A204.1 (cell line): ENCODE measurements around the gene ARHGEF10L.

Experiments
- FAIRE-seq: peaks from 2 replicates; lab custom pipeline; 2012; peaks lifted over from hg19 to GRCh38; lab: Jason Lieb, UNC

The ARHGEF10L gene

DNA sequence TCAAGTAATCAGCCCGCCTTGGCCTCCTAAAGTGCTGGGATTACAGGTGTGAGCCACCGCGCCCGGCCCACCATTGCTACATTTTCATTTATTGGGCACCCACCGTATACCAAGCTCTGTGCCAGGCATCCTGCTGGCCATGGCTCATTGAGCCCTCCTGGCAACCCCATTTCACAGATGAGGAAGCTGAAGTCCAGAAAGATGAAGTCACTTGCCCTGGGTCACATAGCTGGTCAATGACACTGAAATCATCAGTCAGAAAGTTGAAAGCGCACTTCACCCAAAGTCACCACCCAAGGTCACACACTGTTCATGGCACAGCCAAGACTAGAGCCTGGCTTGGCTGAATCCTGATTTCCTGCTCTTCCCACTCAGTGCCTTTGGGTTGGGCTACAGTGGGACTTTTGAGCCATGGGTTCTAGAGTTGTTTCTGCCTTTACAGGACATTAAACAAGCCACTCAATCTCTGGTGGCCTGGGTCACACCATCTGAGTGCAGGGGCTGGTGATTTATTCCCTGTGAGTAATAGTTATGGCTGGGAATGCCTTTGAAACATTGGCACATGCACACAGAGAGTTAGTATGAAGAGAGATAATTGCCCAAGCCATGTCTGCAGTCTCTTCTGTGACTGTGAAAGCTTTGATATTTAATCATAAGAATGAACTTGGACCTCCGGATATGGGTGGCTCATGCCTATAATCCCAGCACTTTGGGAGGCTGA lies 16.0 kb upstream of the ARHGEF10L start:
- FAIRE-seq, result no peak

DNA sequence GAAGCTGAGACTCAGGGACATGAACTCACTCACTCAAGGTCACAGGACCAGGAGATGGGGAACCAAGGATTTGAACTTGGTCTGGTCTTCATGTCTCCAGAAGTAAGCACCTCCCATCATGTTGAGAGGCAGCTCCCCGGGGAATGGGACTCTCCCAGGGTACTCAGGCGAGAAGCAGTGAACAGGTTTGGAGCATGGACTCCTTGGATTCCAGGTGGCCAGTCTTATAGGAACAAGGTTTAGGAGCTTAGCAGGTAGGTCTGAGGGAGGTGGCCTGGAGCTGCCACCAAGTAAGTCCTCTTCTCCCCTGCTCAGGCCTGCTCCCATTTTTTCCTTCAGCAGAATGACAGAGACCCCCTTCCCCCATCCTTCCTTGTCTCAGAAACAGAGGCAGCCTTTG lies 14.9 kb upstream of the ARHGEF10L start:
- no peak for FAIRE-seq

DNA sequence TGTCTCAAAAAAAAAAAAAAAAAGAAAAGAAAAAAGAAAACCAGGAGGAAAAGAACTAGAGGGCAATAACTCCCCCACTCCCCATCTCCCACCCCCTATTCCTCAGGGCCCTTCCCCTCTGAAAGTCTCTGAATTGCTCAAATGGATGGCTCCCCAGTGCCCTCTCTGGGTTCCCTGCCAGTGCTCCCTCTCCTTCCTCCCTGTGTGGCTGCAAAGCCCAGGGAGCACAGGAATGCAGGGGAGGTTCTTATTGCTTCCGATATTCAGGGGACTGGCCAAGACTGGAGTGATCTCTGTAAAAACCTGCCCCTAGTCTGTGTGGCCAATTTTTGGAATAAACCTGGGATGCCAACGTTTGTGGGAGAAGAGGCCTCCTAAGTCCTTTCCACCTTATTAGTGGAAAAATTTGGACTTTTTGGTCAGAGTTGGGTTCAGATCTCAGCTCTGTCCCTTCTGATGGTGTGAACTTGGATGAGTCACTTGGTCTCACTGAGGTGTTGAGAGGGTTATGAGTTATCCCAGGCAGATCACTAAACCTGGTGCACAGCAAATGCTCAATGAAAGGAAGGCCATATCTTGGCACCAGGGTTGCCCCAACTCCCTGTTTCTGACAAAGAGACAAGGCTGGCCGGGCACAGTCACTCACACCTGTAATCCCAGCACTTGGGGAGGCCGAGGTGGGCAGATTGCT lies 13.4 kb upstream of the ARHGEF10L start:
- FAIRE-seq, result no peak

DNA sequence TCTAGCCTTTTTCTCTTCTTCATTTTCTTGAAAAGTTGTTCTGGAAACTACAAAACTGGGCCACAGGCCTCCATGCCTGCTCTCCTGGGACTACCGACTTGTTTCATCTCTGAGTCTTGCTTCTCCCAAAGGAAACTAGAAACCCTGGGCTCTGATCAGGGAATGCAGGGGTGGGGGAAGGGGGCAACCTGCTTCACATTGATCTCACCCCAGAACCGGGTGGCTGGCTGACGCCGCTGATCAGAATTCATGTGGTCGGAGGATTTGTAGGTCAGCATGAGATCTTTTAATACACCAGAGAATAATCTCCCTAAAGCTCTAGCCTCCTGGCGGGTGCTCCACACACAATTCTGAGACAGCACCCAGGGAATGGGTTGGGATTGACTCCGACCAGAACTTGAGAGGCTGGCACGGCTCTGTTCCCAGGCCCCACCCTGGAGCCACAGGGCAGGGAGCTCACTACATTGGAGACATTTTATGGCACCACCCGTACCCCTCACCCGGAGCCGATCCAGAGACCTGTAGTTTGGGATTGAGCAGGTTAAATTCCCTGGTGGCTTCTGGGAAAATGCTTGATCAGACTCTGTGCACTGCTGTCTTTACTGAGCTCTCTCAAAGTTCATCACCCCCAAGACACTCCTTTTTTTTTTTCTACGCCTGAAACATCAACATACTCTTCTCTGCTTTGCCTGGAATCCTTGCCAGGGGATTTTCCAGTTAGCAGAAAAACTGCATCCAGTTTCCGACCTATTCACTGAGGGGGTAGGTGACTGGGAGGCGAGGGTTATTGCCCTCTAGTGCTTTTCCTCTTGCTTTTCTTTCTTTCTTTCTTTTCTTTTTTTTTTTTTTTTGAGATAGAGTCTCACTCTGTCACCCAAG lies 12.2 kb upstream of the ARHGEF10L start:
- FAIRE-seq, result no peak

DNA sequence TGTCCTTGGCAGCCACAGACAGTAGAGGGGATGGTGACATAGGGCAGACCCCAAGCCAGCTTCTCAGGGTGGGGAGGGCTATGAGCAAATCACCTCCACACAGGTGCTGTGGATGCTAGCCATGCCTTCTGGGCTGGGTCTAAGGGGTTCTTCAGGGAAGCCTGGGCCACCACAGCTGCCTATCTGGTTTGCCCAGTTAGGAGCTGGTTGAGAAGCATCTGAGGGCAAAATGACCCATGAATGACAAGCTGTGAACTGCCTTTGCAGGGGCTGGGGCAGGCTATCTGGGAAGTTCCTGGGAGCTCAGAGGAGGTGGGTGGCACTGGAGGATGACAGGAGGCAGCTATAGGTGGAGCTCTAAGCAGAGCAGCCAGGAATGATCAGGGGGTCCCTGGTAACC lies 10.1 kb upstream of the ARHGEF10L start:
- FAIRE-seq, result no peak

DNA sequence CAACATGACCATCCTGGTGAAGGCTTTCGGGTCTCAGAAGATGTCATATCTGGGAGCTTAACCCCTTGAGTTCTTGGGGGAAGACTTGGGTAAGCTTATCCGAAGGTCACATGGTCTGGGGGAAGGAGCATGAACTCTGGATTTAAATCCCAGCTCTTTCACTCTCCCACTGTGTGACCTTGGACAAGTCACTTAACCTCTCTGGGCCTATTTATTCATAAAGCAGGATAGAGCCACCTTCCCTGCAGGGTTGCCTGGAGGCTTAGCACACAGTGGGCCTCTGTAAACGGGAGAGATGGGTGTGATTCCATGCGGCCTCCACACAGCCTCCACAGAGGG lies 8.2 kb upstream of the ARHGEF10L start:
- FAIRE-seq, result no peak

DNA sequence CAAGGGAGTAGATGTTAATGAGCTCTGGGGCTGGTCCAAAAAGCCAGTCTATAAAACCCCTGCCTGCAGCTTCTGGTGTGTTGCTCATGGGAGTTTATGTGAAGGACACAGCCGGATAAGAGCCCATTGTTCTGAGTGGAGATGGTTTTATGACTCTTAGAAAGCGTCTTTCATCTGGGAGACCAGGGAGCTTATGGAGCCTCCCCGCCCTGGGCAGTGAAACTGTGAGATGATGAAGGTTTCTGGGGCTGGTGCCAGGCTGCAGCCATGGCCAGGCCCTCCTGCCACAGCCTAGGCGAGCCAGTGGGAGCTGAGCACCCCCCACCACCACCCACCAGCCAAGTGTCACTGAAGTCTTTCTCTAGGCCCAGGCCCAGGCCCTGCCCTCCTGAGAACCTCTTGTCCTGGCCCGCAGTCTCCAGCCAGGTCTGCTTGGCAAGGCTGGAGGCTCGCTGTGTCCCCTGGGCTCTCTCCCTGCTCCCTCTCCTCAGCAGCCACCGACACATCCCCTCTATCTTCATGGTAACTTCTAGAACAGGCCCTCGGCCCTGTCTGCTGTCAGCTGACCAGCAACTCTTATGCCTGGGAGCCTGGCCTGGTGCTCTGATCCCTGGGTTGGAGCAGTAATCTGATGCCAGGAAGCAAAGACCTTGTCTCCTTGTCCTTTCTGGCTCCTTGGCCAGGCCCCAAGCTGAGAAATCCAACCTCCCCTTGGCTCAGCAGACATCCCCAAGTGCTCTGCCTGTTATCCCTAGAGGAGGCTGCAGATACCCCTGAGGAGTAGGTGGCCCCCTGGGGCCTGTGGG lies 7.6 kb upstream of the ARHGEF10L start:
- no peak for FAIRE-seq

DNA sequence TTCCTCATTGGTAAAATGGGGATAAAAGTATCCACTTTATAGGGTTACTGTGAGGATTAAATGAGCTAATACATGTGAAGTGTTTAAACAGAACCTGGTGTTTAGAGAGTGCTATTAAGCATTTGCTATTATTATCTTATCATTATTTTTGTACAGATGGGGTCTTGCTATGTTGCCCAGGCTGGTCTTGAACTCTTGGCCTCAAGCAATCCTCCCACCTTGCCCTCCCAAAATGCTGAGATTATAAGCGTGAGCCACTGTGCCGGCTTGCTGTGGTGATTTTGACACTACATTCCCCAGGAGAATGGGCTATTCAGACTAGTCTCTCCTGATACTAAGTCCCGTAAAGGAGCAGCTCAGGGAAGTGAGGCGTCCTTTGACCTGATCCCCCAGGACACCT lies 6.3 kb upstream of the ARHGEF10L start:
- FAIRE-seq, result no peak

DNA sequence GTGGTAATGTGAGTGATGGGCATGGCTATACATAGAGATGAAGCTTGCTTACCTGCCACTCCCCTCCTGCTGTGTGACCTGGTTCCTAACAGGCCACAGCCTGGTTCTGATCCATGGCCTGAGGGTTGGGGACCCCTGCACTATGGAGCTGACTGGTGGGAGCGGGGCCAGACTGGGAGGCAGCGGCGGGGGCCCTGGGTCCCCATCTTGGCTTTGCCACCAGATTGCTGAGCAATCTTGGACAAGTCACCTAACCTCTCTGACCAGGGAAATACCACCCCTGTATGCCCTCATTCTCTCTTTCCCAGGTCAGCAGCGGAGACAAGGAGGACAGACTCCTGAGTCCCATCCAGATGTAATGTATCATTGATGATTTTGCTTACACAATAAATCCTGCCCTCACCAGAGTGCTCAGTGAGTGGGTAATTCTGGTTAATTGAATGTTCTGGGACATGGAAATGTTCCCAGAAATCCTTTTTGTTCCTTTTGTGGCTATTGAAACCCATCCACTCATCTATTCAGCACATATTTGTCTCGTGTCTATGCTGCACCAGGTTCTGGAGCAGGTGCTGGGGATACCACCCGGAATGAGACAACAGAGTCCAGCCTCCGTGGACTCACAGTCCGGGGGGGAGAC lies 4.1 kb upstream of the ARHGEF10L start:
- FAIRE-seq, result no peak

DNA sequence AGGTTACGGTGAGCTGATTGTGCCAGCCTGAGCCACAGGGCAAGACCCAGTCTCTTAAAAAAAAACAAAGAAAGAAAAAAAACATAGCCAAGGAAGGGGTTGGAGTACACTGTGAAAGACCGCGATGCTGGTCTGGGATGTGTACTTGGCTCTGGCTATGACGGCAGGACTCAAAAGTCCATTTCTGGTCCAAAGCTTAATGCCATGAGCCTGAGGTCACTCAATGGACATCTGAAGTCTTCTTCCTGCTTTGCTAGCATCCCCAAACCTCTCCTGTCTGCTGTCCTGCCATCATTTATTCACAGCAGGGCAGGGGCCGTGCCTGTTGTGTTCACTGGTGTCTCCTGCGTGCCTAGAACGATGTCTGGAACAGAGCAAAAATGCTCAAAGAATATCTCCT lies 1.5 kb upstream of the ARHGEF10L start:
- FAIRE-seq, result no peak

DNA sequence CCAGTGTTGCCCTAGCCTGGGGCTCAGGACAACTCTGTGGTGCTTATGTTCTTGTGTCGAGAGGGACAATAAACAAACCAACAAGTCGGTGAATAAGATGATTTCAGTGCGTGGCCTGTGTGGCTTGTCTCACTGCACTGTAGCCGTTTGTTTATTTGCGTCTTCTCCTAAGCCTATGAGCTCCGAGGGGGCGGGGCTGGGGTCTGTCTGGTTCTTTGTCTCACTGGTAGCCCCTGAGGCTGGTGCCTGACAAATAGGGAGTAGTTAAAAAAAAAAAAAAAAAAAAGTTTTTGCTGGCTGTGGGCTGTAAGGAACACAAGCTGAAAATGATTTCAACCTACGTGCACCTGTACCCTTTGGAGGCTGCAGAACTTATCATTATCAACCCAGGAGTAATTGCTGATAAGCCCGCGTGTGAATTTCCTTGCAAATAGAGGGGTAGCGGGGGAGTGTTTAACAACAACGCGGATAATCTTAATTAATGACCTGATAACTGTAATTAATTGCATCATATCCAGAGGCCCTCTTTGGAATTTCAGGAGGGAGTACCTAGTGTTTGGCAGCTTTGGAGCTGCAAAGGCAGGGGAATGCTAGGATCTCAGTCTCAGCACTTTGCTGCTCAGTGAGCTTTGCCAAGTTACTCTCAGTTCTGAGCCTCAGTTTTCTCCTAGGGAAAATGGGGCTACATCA lies 925 bp upstream of the ARHGEF10L start:
- no peak for FAIRE-seq

DNA sequence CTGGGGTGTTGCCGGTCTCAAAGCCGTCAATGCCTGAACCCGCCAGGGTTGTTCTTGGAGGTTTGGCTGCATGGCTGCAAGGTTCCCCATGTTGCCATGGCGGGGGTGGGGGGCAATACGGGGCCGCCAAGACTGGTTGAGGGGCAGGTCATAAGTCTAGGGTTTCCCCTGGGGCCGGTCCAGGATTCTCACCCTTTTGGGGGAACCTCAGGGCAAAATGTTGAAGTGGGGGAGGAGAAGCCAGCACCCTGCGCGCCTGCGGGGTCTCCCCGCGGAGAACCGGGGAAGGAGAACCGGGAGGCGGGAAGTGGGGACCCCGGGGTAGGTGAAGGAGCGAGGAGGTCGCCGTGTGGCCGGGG lies 401 bp upstream of the ARHGEF10L start:
- no peak for FAIRE-seq

DNA sequence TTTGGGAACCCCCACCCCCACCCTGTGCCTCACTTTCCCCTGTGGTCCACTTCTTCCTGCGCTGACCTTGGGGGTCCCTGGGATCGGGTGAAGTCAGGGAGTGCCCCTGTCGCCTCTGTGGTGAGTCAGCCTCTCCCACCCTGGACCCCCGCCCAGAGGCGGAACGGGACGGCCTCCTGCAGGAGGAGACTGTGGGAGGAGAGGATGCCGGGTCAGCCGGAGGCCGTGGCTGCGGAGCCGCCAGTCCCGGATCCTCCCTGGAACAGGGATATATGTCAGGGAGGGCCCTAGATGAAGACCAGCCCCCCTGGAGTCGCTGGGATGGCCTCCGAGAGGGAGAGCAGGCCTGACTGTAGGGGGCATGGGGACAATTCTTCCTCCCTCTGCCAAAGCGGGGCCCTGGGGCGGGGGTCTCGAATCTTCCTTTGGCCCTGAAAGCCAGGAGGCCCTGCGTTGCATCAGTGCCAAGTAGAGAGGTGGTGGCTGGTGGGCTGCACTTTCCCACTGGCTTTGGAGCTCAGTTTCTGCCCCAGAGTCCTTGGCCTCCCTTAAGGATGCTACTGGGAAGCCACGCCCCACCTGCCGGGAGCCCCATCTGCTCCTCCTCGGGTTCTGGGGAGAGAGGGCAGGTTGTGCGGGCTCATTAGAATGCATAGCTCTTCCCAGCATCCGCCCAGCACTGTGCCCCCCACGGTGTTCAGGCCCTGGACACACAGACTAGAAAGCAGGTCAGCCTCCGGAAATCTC lies 930 bp downstream of the ARHGEF10L start:
- no peak for FAIRE-seq

DNA sequence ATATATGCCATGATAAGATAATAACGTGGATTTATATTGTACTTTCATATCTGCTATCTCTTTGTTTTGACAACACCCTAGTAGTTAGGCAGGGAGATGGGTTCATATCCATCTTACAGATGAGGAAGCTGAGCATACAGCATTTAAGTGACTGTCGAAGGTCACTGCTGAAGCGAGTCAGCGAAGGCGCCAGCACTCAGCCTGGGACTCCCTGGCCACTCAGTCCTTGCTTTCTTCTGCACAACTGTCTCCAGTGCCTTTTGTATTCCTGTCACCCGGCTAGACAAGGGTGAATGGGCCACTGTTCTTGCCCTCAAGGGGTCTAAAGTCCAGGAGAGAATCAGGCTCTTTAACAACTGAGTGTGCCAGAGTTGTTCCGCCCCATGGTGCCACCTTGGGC lies 3.1 kb downstream of the ARHGEF10L start:
- no peak for FAIRE-seq

DNA sequence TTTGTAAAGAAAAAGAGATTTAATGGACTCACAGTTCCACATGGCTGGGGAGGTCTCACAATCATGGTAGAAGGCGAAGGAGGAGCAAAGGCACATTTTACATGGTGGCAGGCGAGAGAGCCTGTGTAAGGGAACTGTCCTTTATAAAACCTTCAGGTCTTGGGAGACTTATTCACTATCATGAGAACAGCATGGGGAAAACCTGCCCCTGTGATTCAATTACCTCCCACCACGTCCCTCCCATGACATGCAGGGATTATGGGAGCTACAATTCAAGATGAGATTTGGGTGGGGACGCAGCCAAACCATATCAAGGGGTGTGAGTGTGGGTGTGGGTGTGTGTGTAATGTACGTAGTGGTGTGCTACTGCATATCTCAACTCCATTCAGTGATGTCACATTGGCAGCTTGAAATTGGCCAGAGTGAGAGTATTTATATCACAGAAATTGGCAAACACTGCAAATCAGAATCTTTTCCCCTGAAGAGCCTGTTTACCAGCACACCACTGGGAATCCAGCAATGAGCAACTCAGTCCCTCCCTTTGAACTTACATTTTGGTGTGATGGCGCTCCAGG lies 5.4 kb downstream of the ARHGEF10L start:
- FAIRE-seq, result no peak

DNA sequence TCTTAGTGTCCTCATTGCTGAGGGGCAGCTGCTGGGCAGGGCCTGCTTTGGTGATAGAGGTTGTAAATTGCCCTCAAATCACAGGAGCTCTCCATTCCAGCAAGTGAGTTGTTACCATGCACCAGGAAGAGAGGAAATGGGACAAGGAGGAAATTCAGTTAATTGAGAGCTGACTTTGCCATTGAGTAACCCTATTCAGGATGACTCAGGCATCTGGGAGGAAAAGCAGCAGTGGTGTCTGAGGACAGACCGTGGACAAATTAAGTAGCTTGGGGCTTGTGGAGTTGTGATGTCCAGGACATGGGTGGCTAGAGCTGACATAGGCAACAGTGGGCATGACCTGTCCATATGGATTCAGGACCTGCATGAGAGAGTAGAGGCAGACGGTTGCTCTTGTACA lies 5.9 kb downstream of the ARHGEF10L start:
- no peak for FAIRE-seq

DNA sequence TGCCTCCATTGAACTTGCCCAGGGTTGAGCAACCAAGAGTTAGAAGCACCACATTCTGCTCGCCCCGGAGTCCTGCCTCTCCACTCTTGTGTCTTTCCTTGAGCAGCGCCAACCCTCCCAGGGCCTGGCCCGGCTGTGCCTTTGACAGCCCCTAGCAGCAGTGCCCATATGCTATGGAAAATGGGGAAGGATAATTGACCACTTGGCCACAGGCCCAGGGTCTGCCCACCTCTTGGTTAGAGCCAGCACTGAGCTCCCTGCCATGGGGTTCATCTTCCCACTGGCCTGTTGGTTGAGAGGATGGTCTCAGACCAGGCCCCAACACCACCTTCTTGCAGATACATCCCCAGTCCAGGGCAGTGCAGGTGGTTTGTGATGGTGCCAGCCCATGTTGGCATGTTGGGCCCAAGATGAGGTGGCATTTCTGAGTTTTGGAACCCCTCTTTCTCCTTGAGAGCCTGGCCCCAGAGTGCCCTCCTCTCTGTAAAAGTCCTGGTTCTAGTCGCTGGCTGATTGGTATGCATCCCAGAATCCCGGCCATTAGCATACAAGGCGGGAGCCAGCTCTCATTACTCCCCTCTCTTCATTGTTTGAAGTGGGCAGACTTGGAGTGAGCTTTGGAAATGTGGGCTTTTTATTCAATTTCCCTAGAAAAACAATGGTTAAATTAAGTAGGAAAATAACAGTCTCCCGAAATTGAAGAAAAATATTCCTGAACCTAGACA lies 7.6 kb downstream of the ARHGEF10L start:
- no peak for FAIRE-seq

DNA sequence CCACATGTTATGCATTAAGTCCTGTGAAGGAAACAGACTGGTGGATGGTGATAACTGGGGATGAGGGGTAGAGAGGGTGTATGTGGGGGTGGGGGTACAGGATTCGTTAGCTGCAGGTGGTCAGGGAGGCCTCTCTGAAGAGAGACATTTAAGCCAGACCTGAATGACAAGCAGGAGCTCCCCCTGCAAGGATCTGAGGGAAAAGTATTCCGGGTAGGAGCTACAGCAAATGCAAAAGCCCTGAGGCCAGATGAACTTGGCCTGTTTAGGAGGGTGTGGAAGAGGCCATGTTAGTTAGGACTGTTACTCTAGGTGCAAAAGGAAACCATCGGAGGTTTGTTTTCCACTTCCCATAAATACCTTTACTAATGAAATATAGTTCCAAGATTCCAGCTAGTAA lies 9.9 kb downstream of the ARHGEF10L start:
- no peak for FAIRE-seq

DNA sequence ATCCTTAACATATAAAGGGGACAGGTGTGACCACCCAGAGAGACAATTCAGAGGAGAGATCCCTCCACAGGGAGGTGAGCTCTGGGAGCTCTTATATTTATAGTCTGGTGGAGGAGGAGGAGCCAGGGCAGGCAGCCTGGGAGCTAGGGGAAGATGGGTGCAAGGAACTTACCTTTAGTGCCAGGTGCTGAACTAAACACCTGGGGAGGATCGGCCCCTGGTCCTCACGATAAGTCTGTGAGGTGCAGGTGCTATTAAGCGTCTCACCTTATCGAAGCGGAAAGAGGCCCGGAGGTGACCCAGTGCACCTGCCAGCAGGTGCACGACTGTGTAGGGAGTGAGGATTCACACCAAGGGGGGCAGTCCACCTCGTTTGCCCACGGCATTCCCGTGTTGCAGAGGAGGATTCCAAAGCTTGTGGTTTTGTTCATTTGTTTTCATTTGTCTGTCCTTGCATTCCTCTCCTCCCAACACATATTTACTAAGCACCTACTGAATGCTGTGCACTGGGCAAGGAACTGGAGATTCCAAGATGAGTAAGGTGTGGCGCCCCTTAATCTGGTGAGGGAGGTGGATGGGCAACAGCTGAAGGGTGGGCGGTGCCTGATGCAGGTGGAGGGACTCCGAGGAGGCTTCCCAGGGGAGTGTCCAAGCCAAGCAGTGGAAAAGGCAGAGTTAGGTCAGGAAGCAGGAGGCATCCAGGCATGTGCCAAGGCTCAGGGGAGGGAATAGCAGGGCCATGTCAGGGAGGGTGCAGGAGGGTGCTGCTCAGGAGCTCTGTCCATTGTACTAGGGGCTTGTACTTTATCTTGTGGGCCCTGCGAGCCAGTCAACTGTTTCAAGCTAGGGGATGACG lies 11.5 kb downstream of the ARHGEF10L start:
- FAIRE-seq, result no peak
